ENCODE results near the gene SOS2. TPM values are rescaled to one million over a fixed set of nuclear protein-coding genes. Genes with fewer than 3 reads are reported as not detected.

SOS2 gene
- total RNA-seq: 10 to 100 TPM; 37.1 to 44.6 (median 40.2) TPM
- total RNA-seq (2013): 47.7 TPM
- total RNA-seq: 29.4 to 297 (median 91.9) reads per million in 29 experiments

GRCh38 chr14:50231475-50232275 is at the start of gene SOS2:
Gene SOS2 (minus strand): TSS chr14:50231578. CDS start chr14:50231283, 295 bp downstream.
- no peaks in the 10 kb centered on the region for H3K27me3 Mint-ChIP-seq
- H3K4me3 Mint-ChIP-seq: peak within 1 kb of the TSS; percentile 79 to 88 (median 85)
- Histone ChIP-seq H3K27ac (ENCODE audit: low read length) (peak within 1 kb of the TSS; percentile 81), H3K4me1 (ENCODE audit: control insufficient read depth in 1 of 2, extremely low read depth in 1 of 2, insufficient read depth in 2 of 2, low read length in 2 of 2) (peaks cover 8 to 20% of the 10 kb centered on the region in 2 experiments), H3K4me3 (ENCODE audit: control insufficient read depth in 1 of 2, extremely low read depth in 1 of 2, low read length in 1 of 2) (peak within 1 kb of the TSS; percentile 76 to 85), H3K36me3 (ENCODE audit: control insufficient read depth in 2 of 2, extremely low read depth in 1 of 2, insufficient read depth in 1 of 2, low read length in 1 of 2) (no peaks in the 10 kb centered on the region), H3K9me3 (no peaks in the 10 kb centered on the region), H3K27me3 (replicated peaks in 1 of 2; ENCODE audit: control insufficient read depth in 2 of 2, extremely low read depth in 1 of 2, insufficient read depth in 2 of 2, low read length in 1 of 2) (no peaks in the 10 kb centered on the region)
- H3K9me3 Mint-ChIP-seq: no peaks in the 10 kb centered on the region
- ATAC-seq (replicated peaks in 1 of 4): peak; percentile 84 to 86 (median 86)
- ChIA-PET POLR2A (interaction anchor here in 1 of 2 donors (0.6 to 0.7 kb wide), 5 partner anchors 11 to 371 kb away, joined by 3 to 5 read pairs (median 3); no protein-coding TSS in a partner anchor), CTCF (interaction anchor here (0.5 kb wide), 3 partner anchors 50 to 600 kb away, joined by 4 to 6 read pairs (median 4); no protein-coding TSS in a partner anchor)
- peaks cover 7% of the 10 kb centered on the region for H3K36me3 Mint-ChIP-seq
- WGBS (ENCODE audit: insufficient coverage): under 1% methylated on average over 80 of the region's 90 CpGs
- H3K4me1 Mint-ChIP-seq: peaks cover 36 to 51% (median 40%) of the 10 kb centered on the region in 3 donors
- DNase-seq: peak; percentile 59 to 87 (median 74)
- peak within 1 kb of the TSS; percentile 88 to 95 for H3K27ac Mint-ChIP-seq

GRCh38 chr14:50272498-50272897 is 41.1 kb upstream of the SOS2 start:
- no CpG with 5 or more reads among the region's 1 CpG for WGBS (ENCODE audit: insufficient coverage)
- no peaks in the 10 kb centered on the region for H3K9me3 ChIP-seq
- H3K27me3 Mint-ChIP-seq: no peaks in the 10 kb centered on the region
- no peaks in the 10 kb centered on the region for H3K4me1 Mint-ChIP-seq
- H3K27me3 ChIP-seq (replicated peaks in 1 of 2; ENCODE audit: control insufficient read depth in 2 of 2, extremely low read depth in 1 of 2, insufficient read depth in 2 of 2, low read length in 1 of 2): no peaks in the 10 kb centered on the region
- peaks cover 19% of the 10 kb centered on the region for H3K36me3 Mint-ChIP-seq
- H3K4me3 ChIP-seq (ENCODE audit: control insufficient read depth in 1 of 2, extremely low read depth in 1 of 2, low read length in 1 of 2): no peak overlapping the region
- H3K27ac Mint-ChIP-seq: no peak overlapping the region
- H3K27ac ChIP-seq (ENCODE audit: low read length): no peak overlapping the region
- H3K9me3 Mint-ChIP-seq: no peaks in the 10 kb centered on the region
- CTCF ChIA-PET: no interaction called here
- DNase-seq (no peak), ATAC-seq (replicated peaks in 1 of 4) (no peak)
- POLR2A ChIA-PET: no interaction called here
- H3K36me3 ChIP-seq (ENCODE audit: control insufficient read depth in 2 of 2, extremely low read depth in 1 of 2, insufficient read depth in 1 of 2, low read length in 1 of 2): no peaks in the 10 kb centered on the region
- no peaks in the 10 kb centered on the region for H3K4me1 ChIP-seq (ENCODE audit: control insufficient read depth in 1 of 2, extremely low read depth in 1 of 2, insufficient read depth in 2 of 2, low read length in 2 of 2)
- H3K4me3 Mint-ChIP-seq: no peak overlapping the region

- H3K4me3 Mint-ChIP-seq: no peak overlapping the region
- ChIA-PET POLR2A (no interaction called here), CTCF (no interaction called here)
- no peak overlapping the region for H3K27ac ChIP-seq (ENCODE audit: low read length)
- no peaks in the 10 kb centered on the region for H3K4me1 ChIP-seq (ENCODE audit: control insufficient read depth in 1 of 2, extremely low read depth in 1 of 2, insufficient read depth in 2 of 2, low read length in 2 of 2)
- no peaks in the 10 kb centered on the region for H3K9me3 Mint-ChIP-seq
- H3K36me3 Mint-ChIP-seq: peaks cover 15% of the 10 kb centered on the region
- no peak overlapping the region for H3K27ac Mint-ChIP-seq
- H3K9me3 ChIP-seq: no peaks in the 10 kb centered on the region
- H3K27me3 ChIP-seq (replicated peaks in 1 of 2; ENCODE audit: control insufficient read depth in 2 of 2, extremely low read depth in 1 of 2, insufficient read depth in 2 of 2, low read length in 1 of 2): no peaks in the 10 kb centered on the region
- no peaks in the 10 kb centered on the region for H3K4me1 Mint-ChIP-seq
- no peaks in the 10 kb centered on the region for H3K36me3 ChIP-seq (ENCODE audit: control insufficient read depth in 2 of 2, extremely low read depth in 1 of 2, insufficient read depth in 1 of 2, low read length in 1 of 2)
- H3K27me3 Mint-ChIP-seq: no peaks in the 10 kb centered on the region
- no CpG with 5 or more reads among the region's 6 CpGs for WGBS (ENCODE audit: insufficient coverage)
- ATAC-seq (replicated peaks in 1 of 4) (no peak), DNase-seq (no peak)
- H3K4me3 ChIP-seq (ENCODE audit: control insufficient read depth in 1 of 2, extremely low read depth in 1 of 2, low read length in 1 of 2): no peak overlapping the region
Measured at GRCh38 chr14:50270932-50271331, 39.6 kb upstream of the SOS2 start.

GRCh38 chr14:50265029-50265428 is 33.7 kb upstream of the SOS2 start:
- ChIA-PET CTCF (no interaction called here), POLR2A (no interaction called here)
- Histone ChIP-seq H3K4me1 (ENCODE audit: control insufficient read depth in 1 of 2, extremely low read depth in 1 of 2, insufficient read depth in 2 of 2, low read length in 2 of 2) (no peaks in the 10 kb centered on the region), H3K9me3 (no peaks in the 10 kb centered on the region), H3K27me3 (replicated peaks in 1 of 2; ENCODE audit: control insufficient read depth in 2 of 2, extremely low read depth in 1 of 2, insufficient read depth in 2 of 2, low read length in 1 of 2) (no peaks in the 10 kb centered on the region), H3K36me3 (ENCODE audit: control insufficient read depth in 2 of 2, extremely low read depth in 1 of 2, insufficient read depth in 1 of 2, low read length in 1 of 2) (no peaks in the 10 kb centered on the region), H3K27ac (ENCODE audit: low read length) (no peak overlapping the region), H3K4me3 (ENCODE audit: control insufficient read depth in 1 of 2, extremely low read depth in 1 of 2, low read length in 1 of 2) (no peak overlapping the region)
- no peak overlapping the region for H3K4me3 Mint-ChIP-seq
- ATAC-seq (replicated peaks in 1 of 4): no peak
- H3K4me1 Mint-ChIP-seq: peaks cover 0 to 2% (median 2%) of the 10 kb centered on the region in 3 donors
- H3K27ac Mint-ChIP-seq: no peak overlapping the region
- no peak for DNase-seq
- H3K36me3 Mint-ChIP-seq: peaks cover 8% of the 10 kb centered on the region
- H3K9me3 Mint-ChIP-seq: no peaks in the 10 kb centered on the region
- H3K27me3 Mint-ChIP-seq: no peaks in the 10 kb centered on the region

- Mint-ChIP-seq H3K4me1 (peaks cover 0 to 2% (median 2%) of the 10 kb centered on the region in 3 donors), H3K36me3 (peaks cover 8% of the 10 kb centered on the region), H3K27ac (no peak overlapping the region), H3K27me3 (no peaks in the 10 kb centered on the region), H3K4me3 (no peak overlapping the region), H3K9me3 (no peaks in the 10 kb centered on the region)
- WGBS (ENCODE audit: insufficient coverage): 90% methylated on average over 2 of the region's 4 CpGs
- DNase-seq (no peak), ATAC-seq (replicated peaks in 1 of 4) (no peak)
- ChIA-PET CTCF (interaction anchor here in 1 of 2 donors (0.5 kb wide), 1 partner anchor 151 kb away, joined by 3 read pairs; no protein-coding TSS in a partner anchor), POLR2A (no interaction called here)
- H3K9me3 ChIP-seq: no peaks in the 10 kb centered on the region
- H3K27ac ChIP-seq (ENCODE audit: low read length): no peak overlapping the region
- H3K36me3 ChIP-seq (ENCODE audit: control insufficient read depth in 2 of 2, extremely low read depth in 1 of 2, insufficient read depth in 1 of 2, low read length in 1 of 2): no peaks in the 10 kb centered on the region
- no peaks in the 10 kb centered on the region for H3K4me1 ChIP-seq (ENCODE audit: control insufficient read depth in 1 of 2, extremely low read depth in 1 of 2, insufficient read depth in 2 of 2, low read length in 2 of 2)
- H3K4me3 ChIP-seq (ENCODE audit: control insufficient read depth in 1 of 2, extremely low read depth in 1 of 2, low read length in 1 of 2): no peak overlapping the region
- no peaks in the 10 kb centered on the region for H3K27me3 ChIP-seq (replicated peaks in 1 of 2; ENCODE audit: control insufficient read depth in 2 of 2, extremely low read depth in 1 of 2, insufficient read depth in 2 of 2, low read length in 1 of 2)
Measured at GRCh38 chr14:50263321-50263720, 31.9 kb upstream of the SOS2 start.

- WGBS (ENCODE audit: insufficient coverage): no CpG with 5 or more reads among the region's 2 CpGs
- Mint-ChIP-seq H3K27ac (no peak overlapping the region), H3K36me3 (peaks cover 8% of the 10 kb centered on the region), H3K4me3 (no peak overlapping the region), H3K4me1 (peaks cover 0 to 2% (median 2%) of the 10 kb centered on the region in 3 donors), H3K9me3 (no peaks in the 10 kb centered on the region), H3K27me3 (no peaks in the 10 kb centered on the region)
- DNase-seq (no peak), ATAC-seq (replicated peaks in 1 of 4) (no peak)
- Histone ChIP-seq H3K36me3 (ENCODE audit: control insufficient read depth in 2 of 2, extremely low read depth in 1 of 2, insufficient read depth in 1 of 2, low read length in 1 of 2) (no peaks in the 10 kb centered on the region), H3K9me3 (no peaks in the 10 kb centered on the region), H3K4me1 (ENCODE audit: control insufficient read depth in 1 of 2, extremely low read depth in 1 of 2, insufficient read depth in 2 of 2, low read length in 2 of 2) (no peaks in the 10 kb centered on the region), H3K4me3 (ENCODE audit: control insufficient read depth in 1 of 2, extremely low read depth in 1 of 2, low read length in 1 of 2) (no peak overlapping the region), H3K27me3 (replicated peaks in 1 of 2; ENCODE audit: control insufficient read depth in 2 of 2, extremely low read depth in 1 of 2, insufficient read depth in 2 of 2, low read length in 1 of 2) (no peaks in the 10 kb centered on the region), H3K27ac (ENCODE audit: low read length) (no peak overlapping the region)
- ChIA-PET POLR2A (no interaction called here), CTCF (no interaction called here)
Measured at GRCh38 chr14:50262865-50263264, 31.5 kb upstream of the SOS2 start.

Measured in T-cell (primary cell).